ENCODE data around the gene TEX22. TPM values are rescaled to one million over a fixed set of nuclear protein-coding genes. Genes with fewer than 3 reads are reported as not detected.

The TEX22 gene
- total and polyA plus RNA-seq, 11 donors: 0.06 to 1.8 (median 0.60) TPM; not detected in 3

GRCh38 chr14:105367116-105368031 is 31.0 kb upstream of the TEX22 start:
- peaks cover 0 to 13% (median 1%) of the 10 kb centered on the region in 12 donors for H3K4me1 ChIP-seq
- H3K9me3 ChIP-seq: no peaks in the 10 kb centered on the region
- H3K36me3 ChIP-seq: peaks cover 0 to 37% (median 17%) of the 10 kb centered on the region in 9 donors
- H3K27ac ChIP-seq: no peak overlapping the region
- whole genome bisulfite sequencing, 4 donors: 89 to 94% (median 93%) methylated on average over 19 to 34 of the region's 34 CpGs
- no peak overlapping the region for H3K4me3 ChIP-seq
- intact Hi-C loops (cut with DNase I): no loop called here
- ATAC-seq: no peak
- H3K27me3 ChIP-seq: no peaks in the 10 kb centered on the region
- peak in 1 of 5 donors; percentile 57 for DNase-seq
- TF ChIP-seq POLR2A (IDR thresholded peaks at IDR 0.05) (no peak), CTCF (IDR thresholded peaks at IDR 0.05) (no peak)

GRCh38 chr14:105368032-105368417 is 30.3 kb upstream of the TEX22 start:
- H3K4me1 ChIP-seq: peaks cover 0 to 13% (median 1%) of the 10 kb centered on the region in 12 donors
- H3K27ac ChIP-seq: no peak overlapping the region
- no peaks in the 10 kb centered on the region for H3K9me3 ChIP-seq
- DNase-seq (no peak), ATAC-seq (no peak)
- 92 to 97% (median 95%) methylated on average over 6 to 20 of the region's 20 CpGs for WGBS, 4 donors
- intact Hi-C loops (cut with DNase I): no loop called here
- no peaks in the 10 kb centered on the region for H3K27me3 ChIP-seq
- no peak overlapping the region for H3K4me3 ChIP-seq
- TF ChIP-seq CTCF (IDR thresholded peaks at IDR 0.05): no peak
- peaks cover 0 to 37% (median 17%) of the 10 kb centered on the region in 9 donors for H3K36me3 ChIP-seq

GRCh38 chr14:105368426-105368825 is 29.9 kb upstream of the TEX22 start:
- 94% methylated on average over 20 of the region's 20 CpGs for WGBS, 4 donors
- ATAC-seq (no peak), DNase-seq (peak in 1 of 5 donors; percentile 59)
- intact Hi-C loops (cut with DNase I): no loop called here
- no peaks in the 10 kb centered on the region for H3K9me3 ChIP-seq
- TF ChIP-seq POLR2A (IDR thresholded peaks at IDR 0.05) (no peak), CTCF (IDR thresholded peaks at IDR 0.05) (no peak)
- peaks cover 0 to 37% (median 17%) of the 10 kb centered on the region in 9 donors for H3K36me3 ChIP-seq
- no peaks in the 10 kb centered on the region for H3K27me3 ChIP-seq
- peaks cover 0 to 13% (median 1%) of the 10 kb centered on the region in 12 donors for H3K4me1 ChIP-seq
- H3K27ac ChIP-seq: no peak overlapping the region
- H3K4me3 ChIP-seq: no peak overlapping the region

- Histone ChIP-seq H3K4me1 (peaks cover 0 to 12% (median 0%) of the 10 kb centered on the region in 12 donors), H3K27me3 (no peaks in the 10 kb centered on the region), H3K4me3 (no peak overlapping the region), H3K9me3 (no peaks in the 10 kb centered on the region), H3K36me3 (peaks cover 0 to 37% (median 17%) of the 10 kb centered on the region in 9 donors), H3K27ac (no peak overlapping the region)
- WGBS, 4 donors: 85 to 95% (median 91%) methylated on average over 17 to 29 of the region's 29 CpGs
- peak in 2 of 5 donors; percentile 30 to 61 for DNase-seq
- no peak for ATAC-seq
- TF ChIP-seq CTCF (IDR thresholded peaks at IDR 0.05) (no peak), POLR2A (IDR thresholded peaks at IDR 0.05) (no peak)
- intact Hi-C loops (cut with DNase I): no loop called here
These were observed 29.3 kb upstream of the TEX22 start for GRCh38 chr14:105368910-105369652.
